Tibial artery (tissue), 4 donors: ENCODE measurements around the gene KIF4A.
"Not testable (repeated sequence)": the region's sequence is repeated elsewhere in the genome, so short reads cannot be mapped to it uniquely, and the experiment has no call there.

Source experiments
- DNase-seq, 2 donors: peaks; one replicate each; pipeline ENCODE4 v3.0.0-alpha.2; 2019
- H3K27ac ChIP-seq, 2 donors: fragments of 200-600 bp; sonication (generic) in 1 of 2; 1 replicate in 1 of 2; 2 replicates in 1 of 2; pipeline ENCODE4 v1.5.1; 2018 to 2019; ENCODE audit warnings: mild to moderate bottlenecking in 1 of 2
- H3K27me3 ChIP-seq, 2 donors: fragments of 200-600 bp; sonication (generic) in 1 of 2; one replicate each; pipeline versions ENCODE4 v1.5.1 to v1.6.0; 2016 to 2019
- H3K36me3 ChIP-seq, 3 donors: fragments of 200-600 bp; sonication (generic) in 2 of 3; one replicate each; pipeline ENCODE4 v1.5.1; 2016 to 2019; ENCODE audit warnings: mild to moderate bottlenecking in 2 of 3
- H3K4me1 ChIP-seq, 4 donors: fragments of 200-600 bp; sonication (generic) in 2 of 4; 1 replicate in 3 of 4; 2 replicates in 1 of 4; pipeline ENCODE4 v1.5.1; 2016 to 2019
- H3K4me3 ChIP-seq, 2 donors: fragments of 200-600 bp; sonication (generic) in 1 of 2; 1 replicate in 1 of 2; 2 replicates in 1 of 2; pipeline ENCODE4 v1.5.1; 2018 to 2019; ENCODE audit warnings: mild to moderate bottlenecking in 2 of 2
- H3K9me3 ChIP-seq, 3 donors: fragments of 200-600 bp; sonication (generic) in 1 of 3; one replicate each; pipeline ENCODE4 v1.5.1; 2016 to 2019
- CTCF ChIP-seq, 2 experiments: fragments of 200-600 bp in 1 of 2; fragments of 450-650 bp in 1 of 2; IDR thresholded peaks; one replicate each; pipeline ENCODE4 v1.5.1; 2017 to 2019; ENCODE audit warnings: antibody characterized with exemption in 2 of 2, mild to moderate bottlenecking in 1 of 2, moderate library complexity in 1 of 2
- intact Hi-C: fragments of 100-400 bp; cut with DNase I; formaldehyde crosslinking; loops from one replicate; pipeline ENCODE4 v1.15.0; 2023; ENCODE audit warnings: low total_unique reads

Gene KIF4A

GRCh38 chrX:70257423-70258288 lies 32.2 kb upstream of the KIF4A start:
- TF ChIP-seq CTCF (IDR thresholded peaks at IDR 0.05): no peak
- intact Hi-C loops: no loop called here
- no peaks in the 10 kb centered on the region for H3K4me1 ChIP-seq
- H3K36me3 ChIP-seq: no peaks in the 10 kb centered on the region
- H3K9me3 ChIP-seq: no peaks in the 10 kb centered on the region
- H3K27me3 ChIP-seq: no peaks in the 10 kb centered on the region
- DNase-seq: no peak
- no peak overlapping the region for H3K4me3 ChIP-seq
- no peak overlapping the region for H3K27ac ChIP-seq

- no peaks in the 10 kb centered on the region for H3K36me3 ChIP-seq
- intact Hi-C loops: no loop called here
- no peaks in the 10 kb centered on the region for H3K9me3 ChIP-seq
- H3K4me1 ChIP-seq: no peaks in the 10 kb centered on the region
- DNase-seq: no peak
- no peak for TF ChIP-seq CTCF (IDR thresholded peaks at IDR 0.05)
- no peaks in the 10 kb centered on the region for H3K27me3 ChIP-seq
- H3K4me3 ChIP-seq: no peak within 1 kb of the TSS
- H3K27ac ChIP-seq: no peak within 1 kb of the TSS
These were observed 29.8 kb upstream of the KIF4A start, which contains the start of gene P2RY4 for GRCh38 chrX:70260104-70260503. Gene P2RY4, minus strand, starts transcription at chrX:70260204. Its CDS starts 580 bp downstream, at chrX:70259624.

- H3K9me3 ChIP-seq: no peaks in the 10 kb centered on the region
- DNase-seq: peak in 1 of 2 donors; percentile 20
- no peaks in the 10 kb centered on the region for H3K4me1 ChIP-seq
- no peak overlapping the region for H3K4me3 ChIP-seq
- H3K36me3 ChIP-seq: no peaks in the 10 kb centered on the region
- intact Hi-C loops: no loop called here
- H3K27me3 ChIP-seq: no peaks in the 10 kb centered on the region
- TF ChIP-seq CTCF (IDR thresholded peaks at IDR 0.05): peak; percentile 32 to 34
- no peak overlapping the region for H3K27ac ChIP-seq
These were observed 26.8 kb upstream of the KIF4A start for GRCh38 chrX:70262952-70263567.

- Histone ChIP-seq H3K36me3 (no peaks in the 10 kb centered on the region), H3K27ac (no peak overlapping the region), H3K4me1 (no peaks in the 10 kb centered on the region), H3K27me3 (no peaks in the 10 kb centered on the region), H3K4me3 (no peak overlapping the region), H3K9me3 (no peaks in the 10 kb centered on the region)
- no peak for TF ChIP-seq CTCF (IDR thresholded peaks at IDR 0.05)
- DNase-seq: no peak
- intact Hi-C loops: no loop called here
These were observed 25.1 kb upstream of the KIF4A start for GRCh38 chrX:70264784-70265183.

GRCh38 chrX:70268034-70268433 lies 21.9 kb upstream of the KIF4A start, which contains the start of gene ARR3:
Gene ARR3, plus strand, starts transcription at chrX:70268334. Its CDS starts 1,052 bp downstream, at chrX:70269386.
- Histone ChIP-seq H3K27ac (no peak within 1 kb of the TSS), H3K4me1 (no peaks in the 10 kb centered on the region), H3K4me3 (no peak within 1 kb of the TSS), H3K27me3 (no peaks in the 10 kb centered on the region), H3K36me3 (no peaks in the 10 kb centered on the region), H3K9me3 (no peaks in the 10 kb centered on the region)
- TF ChIP-seq CTCF (IDR thresholded peaks at IDR 0.05): no peak
- intact Hi-C loops: no loop called here
- no peak for DNase-seq

- DNase-seq, H3K4me1 ChIP-seq, H3K4me3 ChIP-seq, H3K27me3 ChIP-seq, H3K36me3 ChIP-seq, H3K27ac ChIP-seq, H3K9me3 ChIP-seq, intact Hi-C loops: not testable (repeated sequence)
These were observed 15.9 kb upstream of the KIF4A start for GRCh38 chrX:70274029-70274428.
